C4-2B (cell line): ENCODE results near the gene XPA.

Source experiments
- CTCF ChIP-seq: fragments of 450-650 bp; conservative IDR thresholded peaks from 2 replicates; pipeline ENCODE4 v1.5.1; 2017; ENCODE audit warnings: mild to moderate bottlenecking
- ZFX ChIP-seq: fragments of 450-650 bp; IDR thresholded peaks from 2 replicates; pipeline ENCODE4 v1.6.1; 2017

- TF ChIP-seq CTCF (no peak), ZFX (no peak)
Observed at GRCh38 chr9:97673922-97674321, 23.2 kb downstream of the XPA start.
